Airway epithelial cell (primary cell): Measurements from ENCODE around the gene CCDC3. TPM values are rescaled to one million over a fixed set of nuclear protein-coding genes. Genes with fewer than 3 reads are reported as not detected.

Experiments used
- total RNA-seq: library from RNA; depleted of rRNA; stranded (reverse); fragments of >200 nt; gene quantifications from 2 replicates; pipeline ENCODE4 v1.2.3, GENCODE V29; 2015

The CCDC3 gene
- 15.7 and 16.6 TPM in 2 replicates for total RNA-seq

GRCh38 chr10:13001041-13001886, at the start of gene CCDC3:
Gene CCDC3 (minus strand): TSS chr10:13001713. CDS start chr10:13001570, 143 bp downstream.

Other genes with a start within 250 kb of the CCDC3 start
- gene OPTN, start 98.5 kb upstream of the CCDC3 start, total RNA-seq = 29.9 and 39.3 TPM in 2 replicates
- gene MCM10, start 159.8 kb upstream of the CCDC3 start, total RNA-seq = 9.5 and 12.6 TPM in 2 replicates
- not detected in 2 replicates for gene UCMA, start 232.7 kb upstream of the CCDC3 start, total RNA-seq